GM19372 (cell line): ENCODE results near the gene ARFIP1.
"Not testable (repeated sequence)": the region's sequence is repeated elsewhere in the genome, so short reads cannot be mapped to it uniquely, and the experiment has no call there.

Experiments used
- ATAC-seq: cut with Tn5 transposase; IDR thresholded peaks from one replicate; pipeline ENCODE4 v1.9.1; 2021; ENCODE audit warnings: mild to moderate bottlenecking, low read depth, moderate library complexity; ENCODE audit not compliant: unreplicated experiment

The ARFIP1 gene

DNA sequence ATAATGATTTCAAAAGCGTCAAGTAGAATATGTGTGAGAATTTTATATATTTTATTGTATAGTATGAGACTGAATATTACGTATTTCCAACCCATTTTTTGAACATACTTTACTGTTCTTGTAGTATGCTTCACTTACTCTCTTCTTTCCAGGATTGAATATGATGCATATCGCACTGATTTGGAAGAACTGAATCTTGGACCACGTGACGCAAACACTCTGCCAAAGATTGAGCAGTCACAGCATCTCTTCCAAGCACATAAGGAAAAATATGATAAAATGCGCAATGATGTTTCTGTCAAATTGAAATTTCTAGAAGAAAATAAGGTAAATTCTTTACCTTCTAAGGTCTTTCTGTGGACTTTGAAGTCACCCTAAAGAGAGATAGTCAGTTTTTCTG lies 108.2 kb downstream of the ARFIP1 start:
- no peak for ATAC-seq

DNA sequence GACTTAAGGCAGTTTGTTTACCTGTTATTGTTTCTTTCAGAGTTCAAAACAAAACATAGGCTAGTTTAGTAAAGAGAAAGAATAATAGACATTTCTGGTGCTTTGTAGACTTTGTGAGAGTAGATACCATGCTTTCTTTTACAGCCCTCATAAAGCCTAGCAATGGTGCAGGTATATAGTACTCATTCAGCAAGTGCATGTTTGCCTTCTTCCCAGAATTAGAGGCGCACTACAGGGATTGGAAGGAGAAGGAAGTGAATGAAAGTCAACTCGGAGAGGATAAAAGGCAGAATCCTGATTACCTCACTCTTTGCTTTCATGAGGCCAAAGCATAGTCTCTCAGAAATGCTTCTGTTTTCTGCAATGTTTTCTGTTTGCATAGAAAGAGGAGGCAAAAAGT lies 113.2 kb downstream of the ARFIP1 start:
- ATAC-seq: no peak

DNA sequence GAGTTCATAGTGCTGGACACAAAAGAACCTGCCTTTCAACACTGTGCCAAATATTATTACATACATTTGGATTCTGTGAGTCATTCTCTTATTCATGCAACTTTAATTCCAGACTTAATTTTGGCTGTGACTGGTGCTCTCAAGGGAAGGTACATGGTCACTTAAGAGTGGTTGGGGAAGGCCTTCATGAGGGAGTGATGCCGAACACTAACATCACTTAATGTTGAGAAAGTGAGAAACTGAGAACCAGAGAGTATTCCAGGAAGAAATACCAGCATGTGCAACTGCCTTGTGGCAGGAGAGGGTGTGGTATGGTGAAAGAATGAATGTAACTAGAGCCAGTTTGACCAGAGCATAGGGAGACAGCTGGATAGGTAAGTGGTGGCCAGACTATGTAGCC lies 114.9 kb downstream of the ARFIP1 start:
- ATAC-seq: no peak

DNA sequence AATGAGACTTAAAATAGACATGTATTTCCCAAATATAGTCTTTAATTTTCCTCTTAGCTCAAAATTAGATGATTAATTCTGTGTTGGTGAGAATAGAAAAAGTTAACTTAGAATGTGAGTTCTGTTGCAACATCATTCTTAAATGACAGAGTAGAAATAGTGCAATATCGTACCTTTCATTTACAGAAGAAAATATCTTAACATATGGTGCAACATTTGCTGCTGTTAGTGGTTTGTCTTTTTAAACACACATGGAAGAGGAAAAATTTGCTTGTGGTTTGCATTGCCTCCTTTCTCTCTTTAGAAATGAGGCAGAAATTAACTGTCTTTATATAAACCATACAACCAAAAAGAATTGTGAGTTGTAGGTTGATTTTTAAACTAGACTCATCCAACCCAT lies 117.1 kb downstream of the ARFIP1 start:
- no peak for ATAC-seq

DNA sequence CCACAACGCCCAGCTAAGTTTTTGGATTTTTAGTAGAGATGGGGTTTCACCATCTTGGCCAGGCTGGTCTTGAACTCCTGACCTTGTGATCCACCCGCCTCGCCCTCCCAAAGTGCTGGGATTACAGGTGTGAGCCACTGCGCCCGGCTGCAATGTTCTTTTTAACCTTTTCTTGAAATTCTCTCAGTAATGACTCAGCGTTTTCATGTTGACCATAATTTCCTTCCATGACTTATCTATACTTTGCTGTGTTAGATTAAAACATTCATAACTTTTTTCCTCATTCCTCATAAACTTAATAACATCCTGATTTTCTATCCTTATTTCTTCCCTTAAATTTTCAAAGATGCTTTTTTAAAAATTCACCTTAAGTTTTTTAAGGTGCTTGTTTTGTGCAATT lies 118.4 kb downstream of the ARFIP1 start:
- ATAC-seq: not testable (repeated sequence)

DNA sequence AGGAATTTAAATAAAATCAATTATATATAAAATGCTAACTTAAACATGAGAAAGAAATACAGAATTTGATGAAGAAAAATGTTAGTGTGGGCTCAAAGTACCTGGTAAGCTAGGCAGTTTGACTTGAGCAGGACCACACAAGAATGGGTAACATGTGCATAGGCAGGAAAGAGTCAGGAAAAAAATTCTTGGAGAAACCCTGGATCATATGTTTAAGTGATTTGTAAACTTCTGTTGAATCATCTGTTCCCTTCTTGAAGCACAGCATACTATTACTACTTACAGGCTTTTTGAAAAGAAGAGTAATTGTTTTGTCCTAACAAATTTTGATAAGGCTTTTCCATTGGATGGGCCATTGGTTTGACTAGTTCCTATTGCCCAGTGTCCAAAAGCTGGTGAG lies 118.9 kb downstream of the ARFIP1 start:
- ATAC-seq: no peak

DNA sequence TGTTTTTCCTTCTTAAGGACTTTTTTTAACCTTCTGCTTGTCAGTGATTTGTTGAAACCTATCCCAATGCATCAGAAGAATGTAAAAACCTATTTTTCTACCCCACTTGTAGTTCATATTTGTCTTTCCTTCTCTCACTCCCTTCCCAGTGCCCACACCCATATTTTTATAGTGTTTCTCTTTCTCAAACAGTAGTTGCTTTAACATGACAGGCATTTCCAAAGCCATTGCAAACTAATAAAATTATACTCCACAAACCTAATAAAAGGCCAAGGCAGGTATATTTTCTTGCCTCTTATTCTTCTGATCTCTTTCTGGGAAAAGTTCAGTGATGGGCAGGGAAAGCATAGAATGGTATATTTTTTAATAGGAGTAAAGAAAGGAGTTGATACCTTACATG lies 120.6 kb downstream of the ARFIP1 start:
- ATAC-seq: no peak

DNA sequence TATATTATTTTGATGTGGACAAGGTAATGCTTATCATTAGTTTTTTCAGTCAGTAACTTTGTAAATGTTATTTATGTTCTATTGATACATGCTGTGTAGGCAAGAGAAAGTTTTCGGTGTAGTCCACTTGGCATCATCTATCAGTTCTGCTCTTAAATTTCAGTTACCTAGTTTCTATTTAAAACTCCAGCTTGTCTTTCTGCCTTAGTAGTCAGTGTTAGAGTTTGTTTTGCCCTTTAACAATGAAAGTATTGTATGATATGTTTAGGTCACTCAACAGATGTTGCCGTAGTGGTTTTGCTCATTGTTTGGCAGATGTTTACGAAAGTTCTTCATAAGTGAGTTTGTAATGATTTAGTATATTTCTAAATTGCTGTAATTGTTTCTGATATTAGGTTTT lies 121.5 kb downstream of the ARFIP1 start:
- no peak for ATAC-seq

DNA sequence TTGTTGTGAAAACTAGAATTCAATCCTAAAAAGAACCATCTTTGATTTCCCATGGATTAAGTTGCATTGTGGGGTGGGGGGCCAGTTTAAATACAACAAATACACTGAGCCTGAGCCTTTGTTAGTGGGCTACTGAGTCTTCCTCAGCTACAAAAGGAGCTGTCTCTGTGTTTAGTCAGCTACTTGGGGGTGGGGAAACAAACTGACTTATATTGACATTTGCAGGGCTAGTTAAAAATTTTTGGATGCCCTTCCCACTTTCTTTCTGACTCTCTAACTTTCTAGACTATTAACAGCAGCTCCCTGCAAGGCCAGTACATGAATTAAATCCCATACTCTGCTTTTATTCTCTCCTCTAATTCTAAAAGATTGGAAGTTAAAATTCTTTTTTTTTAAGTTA lies 123.9 kb downstream of the ARFIP1 start:
- no peak for ATAC-seq

DNA sequence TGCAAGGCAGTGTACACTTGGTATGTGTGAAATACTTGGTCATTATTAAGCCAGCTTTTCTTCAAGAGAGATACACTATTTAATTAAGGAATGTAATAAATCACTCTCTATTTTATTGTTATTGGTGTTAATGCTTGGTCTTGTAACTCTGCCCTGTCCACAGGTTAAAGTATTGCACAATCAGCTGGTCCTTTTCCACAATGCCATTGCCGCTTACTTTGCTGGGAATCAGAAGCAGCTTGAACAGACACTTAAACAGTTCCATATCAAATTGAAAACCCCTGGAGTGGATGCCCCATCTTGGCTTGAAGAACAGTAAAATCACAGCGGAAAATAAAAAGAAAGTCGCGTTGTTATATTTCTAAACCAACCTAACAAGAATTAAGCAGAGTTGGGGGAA lies 130.1 kb downstream of the ARFIP1 start:
- no peak for ATAC-seq

DNA sequence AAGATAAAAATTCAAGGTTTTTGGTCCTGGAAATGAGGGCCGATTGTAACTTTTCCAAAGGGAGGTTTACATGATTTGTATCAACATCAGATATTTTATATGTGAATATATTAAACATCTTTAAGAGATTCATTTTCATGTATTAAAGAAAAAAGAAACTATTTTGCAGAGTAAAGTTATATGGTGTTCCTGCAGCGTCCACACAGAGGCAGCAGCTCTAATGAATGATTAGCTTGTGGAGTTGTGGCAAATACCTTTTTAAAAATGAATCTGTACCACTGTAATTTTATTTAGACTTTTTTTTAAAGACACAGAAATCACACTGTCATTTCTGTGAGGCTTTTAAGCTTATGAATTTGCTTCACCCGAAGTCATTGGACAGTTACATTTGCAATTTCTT lies 130.8 kb downstream of the ARFIP1 start:
- ATAC-seq: no peak

DNA sequence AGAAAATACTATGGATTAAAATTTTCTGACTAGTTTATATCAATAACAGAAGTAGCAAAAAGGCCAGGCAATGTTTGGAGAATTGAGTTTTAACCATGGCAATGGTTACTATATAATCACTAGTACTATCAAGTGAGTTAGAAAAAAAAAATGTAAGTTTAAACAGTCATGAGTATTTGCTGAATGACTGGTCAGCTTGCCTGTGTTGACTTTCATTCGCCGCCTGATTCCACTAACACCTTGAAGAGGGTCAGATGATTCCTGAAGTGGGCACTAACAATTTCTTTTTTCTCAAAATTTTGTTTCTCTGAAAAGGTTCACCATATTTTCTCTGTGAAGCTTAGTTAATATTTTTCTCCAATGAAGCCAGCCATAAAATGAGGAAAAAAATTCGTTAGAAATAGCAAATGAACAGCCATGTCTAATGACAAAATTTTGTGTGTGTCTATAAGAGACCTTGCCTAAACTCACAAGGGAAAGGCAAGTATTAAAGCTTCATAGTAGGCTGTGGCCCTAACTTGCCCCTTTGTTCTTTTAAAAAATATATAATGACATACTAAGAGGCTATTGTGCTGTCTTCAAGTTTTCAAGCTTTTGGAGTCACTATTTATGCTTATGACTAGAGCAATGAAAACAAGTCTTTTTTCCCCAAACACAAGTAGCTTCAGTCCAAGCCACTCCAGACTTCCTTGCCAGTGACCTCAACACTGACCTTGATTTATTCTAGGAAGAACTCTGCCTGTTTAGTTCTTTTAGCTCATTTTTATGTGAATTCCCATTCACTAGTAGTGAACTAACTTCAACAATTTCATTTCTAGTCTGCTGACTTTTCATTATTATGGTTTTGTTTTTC lies 138.0 kb downstream of the ARFIP1 start:
- no peak for ATAC-seq

DNA sequence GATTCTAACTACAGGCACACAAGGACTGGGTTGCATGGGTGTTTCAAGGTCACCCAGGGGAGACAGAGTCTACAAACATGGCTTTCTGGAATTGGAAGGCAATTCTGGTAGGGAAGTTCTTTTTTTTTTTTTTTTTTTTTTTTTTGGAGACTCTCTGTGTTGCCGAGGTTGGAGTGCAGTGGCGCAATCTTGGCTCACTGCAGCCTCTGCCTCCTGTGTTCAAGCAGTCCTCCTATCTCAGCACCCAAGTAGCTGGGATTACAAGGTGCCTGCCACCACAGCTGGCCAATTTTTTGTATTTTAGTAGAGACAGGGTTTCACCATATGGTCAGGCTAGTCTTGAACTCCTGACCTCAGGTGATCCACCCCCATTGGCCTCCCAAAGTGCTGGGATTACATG lies 140.1 kb downstream of the ARFIP1 start:
- no peak for ATAC-seq

DNA sequence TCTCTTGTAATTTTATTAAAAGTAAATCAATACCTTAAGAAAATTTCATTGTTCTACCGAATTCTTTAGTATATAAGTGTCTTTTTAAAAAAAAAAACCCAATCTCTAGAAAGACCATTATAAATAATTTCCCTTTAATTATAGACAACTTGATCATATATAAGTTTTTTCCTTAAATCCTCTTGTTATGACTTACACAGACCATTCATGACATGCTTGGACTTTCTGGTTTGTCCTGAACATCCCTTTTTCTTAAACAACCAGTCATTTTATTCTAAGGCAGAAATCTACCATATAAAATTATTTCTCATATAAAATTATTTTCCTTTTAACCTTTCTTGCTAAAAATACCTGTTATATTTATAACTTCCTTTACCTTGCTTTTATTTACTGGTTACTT lies 141.0 kb downstream of the ARFIP1 start:
- ATAC-seq: no peak

DNA sequence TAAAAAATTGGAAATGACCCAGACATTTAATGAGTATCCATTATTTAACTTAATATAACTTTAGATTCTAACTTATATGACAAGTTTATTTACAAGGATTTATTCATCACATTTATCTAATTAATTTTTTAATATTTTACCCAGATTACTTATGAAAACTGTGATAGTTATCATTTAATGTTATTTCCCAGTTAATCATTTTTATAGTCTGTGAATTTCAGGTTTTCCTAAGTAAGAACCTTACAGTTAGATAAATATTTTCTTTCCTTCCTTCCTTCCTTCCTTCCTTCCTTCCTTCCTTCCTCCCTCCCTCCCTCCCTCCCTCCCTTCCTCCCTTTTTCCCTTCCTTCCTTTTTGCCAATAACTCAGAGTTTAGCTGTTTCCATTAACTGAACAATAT lies 141.5 kb downstream of the ARFIP1 start:
- no peak for ATAC-seq

DNA sequence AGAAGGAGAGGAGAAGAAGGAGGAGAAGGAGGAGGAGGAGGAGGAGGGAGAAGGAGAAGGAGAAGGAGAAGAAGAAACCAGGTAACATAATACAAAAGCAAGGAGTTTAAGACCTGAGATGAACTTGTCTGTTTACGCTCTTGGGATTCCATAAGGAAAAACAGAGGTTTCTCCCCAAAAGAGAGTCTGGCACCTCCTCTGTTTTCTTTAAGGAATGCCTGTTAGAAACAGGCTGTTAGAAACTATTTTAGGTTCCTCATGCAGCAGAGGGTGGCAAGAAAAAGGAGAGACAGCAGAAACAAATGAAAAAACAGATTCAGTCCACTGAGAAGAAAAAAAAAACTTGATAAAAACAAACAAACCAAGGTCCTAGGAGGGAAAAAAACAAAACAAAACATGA lies 146.1 kb downstream of the ARFIP1 start:
- no peak for ATAC-seq

DNA sequence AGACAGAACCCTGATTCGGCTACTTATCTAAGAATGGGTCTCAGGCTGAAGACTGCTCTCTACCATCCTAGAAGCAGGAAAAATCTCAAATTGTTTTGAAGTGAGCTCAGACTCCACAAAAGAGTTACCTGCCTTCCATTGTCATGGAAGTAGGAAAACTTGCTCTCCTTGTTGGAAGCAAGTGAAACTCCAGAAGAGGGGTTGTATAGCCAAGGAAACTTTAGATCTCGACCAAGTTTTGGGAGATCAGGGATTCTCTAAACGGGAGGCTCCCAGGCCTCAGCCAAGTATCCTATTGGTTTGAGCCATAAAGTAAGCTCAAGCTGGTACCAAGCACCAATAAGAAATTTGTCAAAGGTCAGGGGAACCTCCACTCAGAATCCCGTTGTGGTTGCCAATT lies 147.2 kb downstream of the ARFIP1 start:
- no peak for ATAC-seq

DNA sequence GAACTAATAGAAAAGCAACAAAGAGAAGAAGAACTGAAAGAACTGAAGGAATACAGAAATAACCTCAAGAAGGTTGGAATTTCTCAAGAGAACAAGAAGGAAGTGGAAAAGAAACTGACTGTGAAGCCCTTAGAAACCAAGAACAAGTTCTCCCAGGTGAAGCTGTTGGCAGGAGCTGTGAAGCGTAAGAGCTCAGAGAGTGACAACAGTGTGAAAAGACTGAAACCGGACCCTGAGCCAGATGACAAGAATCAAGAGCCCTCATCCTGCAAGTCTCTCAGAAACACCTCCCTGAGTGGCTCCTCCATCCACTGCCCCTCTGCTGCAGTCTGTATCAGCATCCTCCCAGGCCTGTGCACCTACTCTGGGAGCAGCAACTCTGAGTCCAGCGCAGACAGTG lies 148.0 kb downstream of the ARFIP1 start:
- no peak for ATAC-seq

DNA sequence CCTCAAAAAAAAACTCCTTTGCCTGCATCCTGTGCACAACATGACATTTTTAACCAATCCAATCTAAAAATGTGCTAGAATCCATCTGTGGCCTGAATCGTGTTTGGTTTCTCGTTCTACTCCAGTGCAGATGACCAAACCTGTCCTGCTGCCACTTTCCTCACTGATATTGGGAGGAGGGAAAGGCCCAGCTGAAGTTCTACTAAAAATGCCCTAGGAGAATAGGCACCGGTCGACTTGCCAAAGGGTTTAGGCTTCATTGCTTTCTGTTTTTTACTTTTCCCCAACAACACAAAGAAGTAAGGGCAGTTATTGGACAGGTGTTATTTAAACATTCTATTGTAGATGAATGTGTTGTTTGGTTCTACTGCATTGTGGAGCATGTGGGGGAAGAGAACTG lies 148.5 kb downstream of the ARFIP1 start:
- no peak for ATAC-seq

DNA sequence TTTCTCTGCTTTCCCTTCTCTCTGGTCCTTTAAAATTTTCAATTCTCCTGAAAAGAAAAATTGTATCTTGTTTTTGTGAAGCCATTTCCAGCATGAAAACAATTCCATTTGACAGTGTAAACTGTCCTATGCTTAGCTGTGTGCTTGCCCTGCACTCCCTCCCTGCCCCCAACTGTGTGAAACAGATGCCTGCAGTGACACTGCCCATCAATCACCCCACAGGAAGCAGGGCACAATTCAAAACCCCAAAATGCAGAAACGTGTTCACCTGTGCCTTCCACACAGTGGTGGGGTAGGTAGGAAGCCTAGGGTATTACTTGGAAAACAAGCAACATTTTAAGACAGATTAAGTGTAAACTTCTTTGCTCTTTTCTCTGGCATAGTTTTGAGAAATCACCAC lies 150.1 kb downstream of the ARFIP1 start:
- no peak for ATAC-seq

DNA sequence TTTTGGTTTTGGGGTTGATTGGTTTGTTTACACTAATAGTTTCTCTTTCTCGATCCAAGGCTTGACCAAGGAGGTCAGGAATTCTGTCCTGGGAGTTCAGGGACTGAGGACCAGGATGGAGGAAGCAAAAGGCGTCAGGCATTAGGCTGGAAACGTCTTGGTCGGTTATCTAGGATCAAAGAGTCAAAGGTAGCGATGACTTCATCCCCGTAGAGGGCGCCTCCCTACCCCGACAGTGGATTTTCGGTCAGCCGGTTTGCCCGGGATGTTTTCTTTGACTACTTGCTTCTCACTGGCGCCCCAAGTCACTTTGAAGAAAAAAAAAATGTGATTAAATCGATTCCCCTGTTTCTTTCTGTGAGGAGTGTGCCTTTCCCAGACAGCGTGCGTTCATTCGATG lies 155.4 kb downstream of the ARFIP1 start:
- ATAC-seq: no peak

DNA sequence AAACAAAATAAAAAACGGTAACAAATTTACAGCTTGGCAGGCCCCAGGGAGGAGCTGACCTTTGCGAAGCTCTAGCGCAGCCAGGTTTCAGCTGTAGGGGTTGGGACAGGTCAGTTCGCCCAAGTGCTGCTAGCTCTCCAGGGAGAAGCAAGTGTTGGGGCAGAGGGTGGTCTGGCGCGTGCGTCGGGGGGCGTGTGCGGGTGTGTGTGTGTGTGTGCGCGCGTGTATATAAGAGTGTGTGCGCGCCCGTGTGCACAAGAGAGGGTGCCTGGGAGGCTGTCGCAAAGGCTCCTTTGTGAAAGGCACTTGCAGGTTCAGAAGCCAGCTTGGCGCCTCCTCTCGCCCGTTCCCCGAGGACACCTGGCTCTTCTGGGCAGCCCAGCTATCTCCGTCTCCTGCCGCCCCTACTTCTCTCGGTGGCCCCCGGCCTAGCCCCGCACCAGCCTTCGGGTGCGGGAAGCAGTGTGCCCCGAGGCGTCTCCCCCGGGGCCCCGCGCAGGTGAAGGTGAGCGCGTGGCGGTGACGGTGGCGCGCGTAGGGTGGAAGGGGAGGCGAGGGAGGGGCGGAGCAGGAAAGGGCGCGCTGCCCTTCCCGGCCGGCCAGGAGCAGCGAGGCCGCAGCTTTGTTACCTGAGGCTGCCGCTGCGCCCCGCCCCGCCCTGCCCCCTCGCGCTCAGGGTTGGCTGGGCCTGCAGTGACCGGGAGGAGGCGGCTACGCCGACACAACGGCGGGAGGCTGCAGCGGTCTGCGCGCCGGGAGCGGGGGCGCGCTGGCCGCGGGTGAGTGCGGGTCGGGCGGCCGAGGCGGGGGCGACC lies 156.1 kb downstream of the ARFIP1 start, which contains the start of gene FHDC1:
FHDC1 (plus strand) TSS at position 693 of the 815 bp plus-strand sequence. CDS start 6,735 bp downstream, outside the sequence.
- no peak for ATAC-seq
